Effector CD4-positive, alpha-beta T cell (primary cell): ENCODE results near the gene KCNG3. TPM values are rescaled to one million over a fixed set of nuclear protein-coding genes. Genes with fewer than 3 reads are reported as not detected.
A peak's percentile ranks its signal among the peaks of the same experiment; 100 is the strongest.

Source experiments
- DNase-seq: peaks from one replicate; pipeline ENCODE4 v3.0.0-alpha.2; 2020
- total RNA-seq: gene quantifications from one replicate; lab custom pipeline; 2026; lab: John Stamatoyannopoulos, UW

The KCNG3 gene
- not detected for total RNA-seq

GRCh38 chr2:42493468-42494354 is at the start of gene KCNG3:
Gene KCNG3, minus strand, starts transcription at chr2:42493982. Its CDS starts 481 bp downstream, at chr2:42493501.
- DNase-seq: peak; percentile 48

- no peak for DNase-seq
Measured at GRCh38 chr2:42542871-42543270, 49.1 kb upstream of the KCNG3 start.

GRCh38 chr2:42537493-42537892 is 43.7 kb upstream of the KCNG3 start:
- no peak for DNase-seq

GRCh38 chr2:42532397-42532796 is 38.6 kb upstream of the KCNG3 start:
- DNase-seq: no peak

GRCh38 chr2:42523341-42523740 is 29.6 kb upstream of the KCNG3 start:
- DNase-seq: no peak

DNA sequence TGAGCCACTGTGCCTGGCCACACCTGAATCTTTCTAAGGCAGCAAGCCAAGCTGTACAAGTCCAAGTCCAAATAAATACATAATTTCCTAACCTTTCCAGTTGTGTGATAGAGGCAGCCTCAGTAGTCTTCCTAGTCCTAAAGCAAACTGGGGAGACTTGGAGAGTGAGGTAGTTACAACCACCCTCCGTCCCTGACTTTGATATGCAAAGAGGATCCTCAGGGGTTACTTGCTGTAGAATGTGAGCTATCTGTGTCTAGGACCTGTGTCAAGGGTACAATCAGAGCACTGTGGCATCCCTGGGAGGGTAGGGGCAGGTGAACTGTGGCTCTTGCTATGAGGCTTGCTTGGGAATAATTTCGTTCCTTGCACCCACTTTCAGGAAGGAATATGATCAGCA is 28.3 kb upstream of the KCNG3 start:
- DNase-seq: no peak

DNA sequence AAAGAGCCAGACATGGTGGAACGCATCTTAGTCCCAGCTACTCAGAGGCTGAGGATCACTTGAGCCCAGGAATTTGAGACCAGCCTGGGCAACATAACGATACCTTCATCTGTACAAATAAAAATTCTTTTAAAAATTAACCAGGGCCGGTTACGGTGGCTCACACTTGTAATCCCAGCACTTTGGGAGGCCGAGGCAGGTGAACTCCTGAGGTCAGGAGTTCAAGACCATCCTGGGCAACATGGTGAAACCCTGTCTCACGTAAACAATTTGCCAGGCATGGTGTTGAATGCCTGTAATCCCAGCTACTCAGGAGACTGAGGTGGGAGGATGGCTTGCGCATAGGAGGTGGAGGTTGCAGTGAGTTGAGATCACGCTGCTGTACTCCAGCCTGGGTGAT is 25.8 kb upstream of the KCNG3 start:
- DNase-seq: no peak

DNA sequence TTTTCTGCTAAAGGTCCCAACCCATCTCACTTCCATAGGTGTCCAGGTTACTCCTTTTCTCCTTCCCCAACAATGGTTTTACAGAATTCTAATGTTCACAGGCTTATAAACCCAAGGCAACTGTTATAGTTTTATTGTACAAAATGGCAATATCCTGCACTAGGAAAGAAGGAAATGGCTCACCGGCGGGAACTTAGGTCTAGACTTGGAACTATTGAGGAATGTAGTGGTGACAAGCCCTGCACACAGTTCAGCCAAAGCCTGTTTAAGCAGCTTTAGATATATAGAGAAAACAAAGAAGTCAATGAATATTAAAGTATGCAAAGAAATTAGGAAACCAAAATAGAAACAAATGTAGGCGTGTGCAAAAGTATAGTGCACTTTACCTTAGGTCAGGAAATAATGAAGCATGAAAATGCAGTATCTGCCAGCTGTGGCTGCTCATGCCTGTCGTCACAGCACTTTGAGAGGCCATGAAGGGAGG is 22.7 kb upstream of the KCNG3 start:
- no peak for DNase-seq

- no peak for DNase-seq
Measured at GRCh38 chr2:42513252-42513918, 19.6 kb upstream of the KCNG3 start.

DNA sequence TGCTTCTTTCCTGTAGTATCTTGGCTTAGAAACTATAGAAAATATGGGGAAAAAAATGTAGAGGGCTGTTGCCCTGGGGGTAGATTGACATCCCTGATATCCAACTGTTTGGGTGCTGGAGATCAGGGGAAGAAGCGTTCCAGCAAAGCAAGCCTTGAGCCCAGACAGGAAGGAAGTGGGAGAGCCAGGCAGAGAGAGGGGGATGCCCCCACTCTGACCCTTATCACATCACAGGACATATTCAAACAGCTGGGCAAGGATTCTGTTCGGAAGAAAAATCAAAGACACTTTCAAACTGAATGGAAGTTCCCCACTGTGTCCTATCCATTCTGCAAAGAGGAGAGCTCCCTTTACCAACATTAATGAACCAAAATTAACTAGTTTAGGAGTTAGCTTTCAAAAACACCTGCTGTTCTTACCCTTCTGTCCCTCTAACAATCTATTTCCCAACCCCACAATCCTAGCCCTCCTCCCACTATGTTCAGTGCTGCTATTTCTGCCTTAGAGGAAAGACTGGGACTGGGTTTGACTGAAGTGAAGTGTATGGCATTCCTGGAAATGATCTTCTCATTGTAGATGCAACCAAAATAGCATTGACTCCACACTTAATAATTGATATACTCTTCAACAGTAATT is 16.9 kb upstream of the KCNG3 start:
- no peak for DNase-seq

DNA sequence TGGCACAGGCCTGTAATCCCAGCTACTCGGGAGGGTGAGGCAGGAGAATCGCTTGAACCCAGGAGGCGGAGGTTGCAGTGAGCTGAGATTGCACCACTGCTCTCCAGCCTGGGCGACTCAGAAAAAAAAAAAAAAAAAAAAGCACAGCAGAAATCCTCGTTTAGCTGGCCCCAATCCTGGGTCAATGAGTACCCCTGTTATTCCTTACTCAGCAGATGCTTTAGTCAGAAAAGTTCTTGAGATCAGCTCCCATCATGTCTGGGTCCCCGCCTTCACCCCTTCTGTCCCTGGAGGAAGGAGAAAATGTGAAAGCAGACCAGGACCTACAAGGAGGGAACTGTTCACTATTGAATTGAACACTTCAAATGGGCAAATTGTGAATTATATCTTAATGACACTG is 16.4 kb upstream of the KCNG3 start:
- no peak for DNase-seq

- no peak for DNase-seq
Measured at GRCh38 chr2:42504364-42505230, 10.8 kb upstream of the KCNG3 start.

DNA sequence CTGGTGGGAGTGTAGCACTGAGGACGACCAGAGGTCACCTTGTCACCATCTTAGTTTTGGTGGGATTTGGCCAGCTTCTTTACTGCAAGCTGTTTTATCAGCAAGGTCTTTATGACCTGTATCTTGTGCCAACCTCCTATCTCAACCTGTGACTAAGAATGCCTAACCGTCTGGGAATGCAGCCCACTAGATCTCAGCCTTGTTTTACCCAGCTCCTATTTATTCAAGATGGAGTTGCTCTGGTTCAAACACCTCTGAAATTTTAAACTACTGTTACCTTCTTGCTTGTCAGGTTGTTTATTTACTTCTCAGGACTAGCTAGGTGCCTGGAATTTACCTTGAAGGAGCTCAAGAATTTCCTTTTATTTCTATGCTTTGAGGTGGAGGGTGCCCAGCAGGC is 9.5 kb upstream of the KCNG3 start:
- no peak for DNase-seq

GRCh38 chr2:42498497-42498896 is 4.7 kb upstream of the KCNG3 start:
- DNase-seq: no peak

DNA sequence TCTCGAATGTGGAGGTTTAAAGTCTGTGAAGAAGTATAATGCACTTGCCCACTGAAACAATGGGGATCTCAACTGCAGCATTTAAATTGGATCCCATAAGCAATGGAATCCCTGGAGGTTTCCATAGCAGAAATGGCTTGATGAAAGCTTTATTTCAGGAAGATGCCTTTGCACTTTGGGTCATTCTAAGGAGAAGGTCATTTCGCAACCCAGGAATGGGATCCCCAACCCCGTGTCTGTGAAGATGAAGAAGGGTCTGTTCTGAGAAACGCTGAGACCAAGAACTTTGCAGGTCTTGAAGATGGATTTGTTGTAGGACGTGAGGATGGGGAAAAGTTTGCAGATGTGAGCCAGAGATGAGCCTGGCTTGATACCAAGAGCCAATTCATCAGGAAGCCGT is 1.8 kb upstream of the KCNG3 start:
- no peak for DNase-seq

DNA sequence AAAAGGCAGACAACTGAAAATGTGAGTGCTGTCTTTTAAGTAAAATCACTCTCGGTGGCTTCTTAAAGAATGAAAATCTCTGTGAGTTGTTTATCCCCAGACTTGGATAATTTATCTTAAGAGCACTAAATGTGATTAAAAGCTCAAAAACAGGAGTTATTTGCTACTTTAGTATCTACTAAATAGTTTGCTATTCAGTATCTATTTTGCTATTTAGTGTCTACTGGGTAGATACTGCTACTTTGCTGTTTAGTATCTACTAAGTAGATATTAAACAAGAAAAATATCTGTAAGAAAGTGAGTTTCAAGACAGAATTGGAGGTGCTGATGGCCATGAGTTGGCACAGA is 1.4 kb upstream of the KCNG3 start:
- DNase-seq: no peak

DNA sequence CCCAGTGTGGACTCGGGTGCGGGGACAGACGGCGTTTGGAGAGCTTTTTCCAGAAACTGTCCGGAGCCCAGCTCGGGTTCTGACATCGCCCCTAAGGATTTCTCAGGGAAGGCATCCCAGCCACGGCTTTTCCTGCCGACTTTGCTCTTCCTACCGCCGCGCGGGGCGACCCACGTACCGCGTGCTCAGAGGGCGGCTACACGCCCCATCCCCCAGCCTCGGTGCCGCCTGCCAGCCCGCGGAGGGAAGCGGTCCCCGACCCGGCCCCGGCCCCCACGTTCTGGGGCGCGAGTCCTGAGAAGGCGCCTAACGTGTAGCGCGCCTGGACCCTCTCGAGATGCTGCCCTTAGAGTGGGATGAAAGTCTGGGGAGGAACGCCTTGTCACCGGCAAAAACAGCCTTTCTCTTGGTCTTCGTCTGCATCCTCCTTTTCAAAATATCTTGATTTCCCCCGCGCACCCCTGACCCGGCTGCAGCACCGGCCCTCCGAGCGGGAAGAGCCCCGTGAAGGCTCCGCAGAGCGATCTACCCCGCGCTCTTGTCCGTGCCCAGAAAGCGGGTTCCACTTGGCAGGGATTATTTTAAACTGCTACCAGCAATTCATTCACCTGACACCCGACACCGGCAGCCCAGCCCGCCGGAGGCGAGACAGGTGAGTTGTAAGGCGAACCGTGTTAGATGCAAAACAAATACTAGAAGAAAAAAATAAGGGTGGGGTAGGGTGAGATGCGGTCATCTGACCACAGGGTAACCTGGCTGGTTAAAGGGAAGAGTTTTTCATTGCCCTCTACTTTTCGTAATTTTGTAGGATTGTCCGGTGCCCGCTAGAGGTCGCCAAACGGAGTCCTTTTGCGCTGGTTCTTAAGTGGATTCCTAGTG is 812 bp upstream of the KCNG3 start:
- DNase-seq: peak; percentile 52

DNA sequence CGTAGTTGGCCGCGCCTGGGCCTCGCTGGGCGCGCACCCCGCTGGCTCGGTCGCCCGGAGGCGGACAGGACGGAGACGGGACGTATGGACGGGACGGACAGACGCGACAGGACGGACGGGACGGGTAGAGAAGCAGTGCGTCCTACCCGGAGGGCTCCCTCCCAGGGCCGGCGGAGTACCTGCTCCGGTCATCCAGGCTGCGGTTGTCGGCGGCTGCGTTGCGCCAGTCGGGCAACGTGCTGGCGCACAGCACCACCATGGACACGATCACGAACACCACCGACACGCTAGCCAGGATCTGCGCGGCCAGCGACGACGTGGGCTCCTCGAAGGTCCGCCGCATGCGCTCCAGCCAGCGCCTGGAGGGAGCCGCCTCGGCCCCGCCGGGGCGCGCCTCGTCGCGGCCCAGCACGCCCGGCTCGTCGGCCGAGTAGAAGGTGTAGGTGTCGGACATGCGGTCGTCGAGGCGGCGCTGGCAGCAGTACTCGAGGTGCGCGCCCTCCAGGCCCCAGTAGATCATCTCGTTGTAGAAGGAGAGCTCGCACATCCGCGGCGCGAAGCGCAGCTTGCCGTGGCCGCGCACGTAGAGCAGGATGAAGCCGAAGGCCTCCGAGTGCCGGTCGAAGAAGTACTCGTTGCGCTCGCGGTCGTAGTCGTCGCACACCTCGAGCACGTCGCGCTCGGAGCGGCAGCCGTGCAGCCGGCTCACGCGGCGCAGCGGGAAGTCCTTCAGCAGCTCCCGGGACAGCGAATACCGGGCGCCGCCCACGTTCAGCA is 903 bp downstream of the KCNG3 start:
- peak; percentile 11 for DNase-seq

DNA sequence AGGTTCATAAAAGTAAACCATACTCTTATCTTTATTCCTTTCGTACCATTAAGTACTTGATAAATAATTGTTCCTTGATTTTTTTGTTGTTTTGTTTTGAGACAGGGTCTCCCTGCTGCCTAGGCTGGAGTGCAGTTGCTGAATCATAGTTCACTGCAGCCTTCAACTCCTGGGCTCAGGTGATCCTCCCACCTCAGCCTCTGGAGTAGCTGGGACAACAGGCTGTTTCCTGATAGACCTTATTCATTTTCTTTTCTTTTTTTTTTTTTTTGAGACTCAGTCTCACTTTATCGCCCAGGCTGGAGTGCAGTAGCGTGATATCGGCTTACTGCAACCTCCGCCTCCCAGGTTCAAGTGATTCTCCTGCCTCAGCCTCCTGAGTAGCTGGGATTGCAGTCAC is 5.5 kb downstream of the KCNG3 start:
- DNase-seq: no peak

DNA sequence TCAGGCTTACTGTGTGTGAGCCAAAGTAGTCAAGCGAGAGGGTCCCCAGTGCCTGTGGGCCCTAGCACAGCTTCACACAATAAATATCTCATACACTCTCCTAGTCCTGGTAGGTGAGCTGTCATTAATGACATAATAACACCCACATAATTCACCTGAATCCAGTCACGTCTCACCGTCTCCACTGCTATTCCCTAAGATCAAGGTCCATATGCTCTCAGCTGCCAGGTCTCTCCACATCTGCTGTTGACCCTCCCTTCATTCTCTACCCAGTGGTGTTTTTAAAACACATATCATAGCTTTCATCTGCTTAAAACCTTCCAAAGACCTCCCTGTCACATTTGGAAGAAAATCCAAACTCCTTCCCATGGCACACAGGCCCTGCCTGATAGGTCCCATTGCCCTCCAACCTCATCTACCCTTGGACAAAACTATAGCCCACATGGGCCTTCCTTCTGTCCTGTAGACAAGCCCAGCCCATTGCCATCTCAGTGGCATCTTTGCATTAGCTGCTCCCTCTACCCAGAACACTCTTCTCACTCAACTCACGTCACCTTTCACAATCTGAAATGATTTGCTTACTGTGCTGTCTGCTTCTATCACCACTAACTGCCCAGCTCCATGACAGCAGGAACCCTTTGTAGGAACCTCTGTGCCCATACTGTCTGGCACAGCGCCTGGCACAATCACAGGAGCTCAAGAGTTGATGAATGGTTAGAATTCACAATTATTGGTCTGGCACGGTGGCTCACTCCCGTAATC is 7.5 kb downstream of the KCNG3 start:
- DNase-seq: no peak
